ENCODE results near the gene TRIP10. TPM values are rescaled to one million over a fixed set of nuclear protein-coding genes. Genes with fewer than 3 reads are reported as not detected.
"Not testable (repeated sequence)": the region's sequence is repeated elsewhere in the genome, so short reads cannot be mapped to it uniquely, and the experiment has no call there.

The TRIP10 gene
- total RNA-seq, 2 experiments from 2014 or later: 29.8 to 31.3 TPM

DNA sequence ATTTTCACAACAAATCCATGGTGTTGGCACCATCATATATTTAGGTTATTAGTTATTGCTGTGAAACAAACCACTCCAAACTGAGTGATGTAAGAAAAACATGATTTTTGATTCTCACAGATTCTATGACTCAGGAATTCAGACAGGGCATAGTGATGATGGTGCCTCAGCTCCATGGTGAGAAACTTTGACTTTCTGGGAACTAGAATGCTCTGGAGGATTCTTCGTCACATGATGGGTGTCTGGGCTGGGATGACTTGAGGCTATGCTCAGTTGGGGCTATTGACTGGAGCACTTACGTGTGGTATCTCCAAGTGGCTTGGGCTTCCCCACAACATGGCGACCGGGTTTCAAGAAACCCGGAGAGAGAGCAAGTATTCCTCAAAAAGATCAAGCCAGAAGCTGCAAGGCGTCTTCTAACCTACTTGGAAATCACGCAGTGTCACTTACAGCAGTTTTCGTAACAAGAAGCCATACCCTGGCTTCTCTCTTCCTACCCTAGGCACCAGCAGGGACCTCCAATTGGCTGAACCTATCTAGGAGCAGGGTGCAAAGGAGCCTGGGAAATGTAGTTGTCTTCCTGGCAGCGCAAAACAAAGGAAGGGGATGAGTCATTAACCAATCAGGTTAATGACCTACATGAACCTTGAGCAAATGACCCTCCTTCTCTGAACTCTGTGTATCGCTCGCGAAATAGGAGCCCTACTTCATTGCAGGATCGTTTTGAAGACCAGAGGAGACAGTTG lies 55.4 kb downstream of the TRIP10 start:
- Mint-ChIP-seq H3K4me1 (peaks cover 73% of the 10 kb centered on the region), H3K36me3 (peaks cover 83% of the 10 kb centered on the region), H3K27ac (no peak overlapping the region), H3K9me3 (peaks cover 8% of the 10 kb centered on the region), H3K4me3 (no peak overlapping the region), H3K27me3 (no peaks in the 10 kb centered on the region)
- no peak for DNase-seq

DNA sequence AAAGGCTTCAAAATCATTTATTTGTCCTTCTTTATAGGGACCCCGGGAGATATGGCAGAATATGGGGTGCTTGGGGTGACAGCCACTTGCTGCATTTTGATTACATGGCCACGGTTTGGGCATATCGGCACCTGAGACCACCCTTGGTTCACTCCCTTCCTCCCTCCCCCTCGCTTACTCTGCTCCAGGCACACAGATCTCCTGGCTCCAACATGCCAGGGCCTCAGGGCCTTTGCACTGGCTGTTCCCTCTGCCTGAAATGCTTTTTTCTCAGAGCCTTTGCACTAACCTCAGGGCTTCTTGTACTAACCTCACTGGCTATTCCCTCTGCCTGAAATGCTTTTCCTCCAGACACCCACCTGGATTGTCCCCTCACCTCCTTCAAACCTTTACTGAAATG lies 56.8 kb downstream of the TRIP10 start:
- H3K36me3 Mint-ChIP-seq: peaks cover 78% of the 10 kb centered on the region
- no peak overlapping the region for H3K4me3 Mint-ChIP-seq
- H3K27ac Mint-ChIP-seq: no peak overlapping the region
- H3K9me3 Mint-ChIP-seq: peaks cover 8% of the 10 kb centered on the region
- no peak for DNase-seq
- H3K4me1 Mint-ChIP-seq: peaks cover 76% of the 10 kb centered on the region
- H3K27me3 Mint-ChIP-seq: no peaks in the 10 kb centered on the region

DNA sequence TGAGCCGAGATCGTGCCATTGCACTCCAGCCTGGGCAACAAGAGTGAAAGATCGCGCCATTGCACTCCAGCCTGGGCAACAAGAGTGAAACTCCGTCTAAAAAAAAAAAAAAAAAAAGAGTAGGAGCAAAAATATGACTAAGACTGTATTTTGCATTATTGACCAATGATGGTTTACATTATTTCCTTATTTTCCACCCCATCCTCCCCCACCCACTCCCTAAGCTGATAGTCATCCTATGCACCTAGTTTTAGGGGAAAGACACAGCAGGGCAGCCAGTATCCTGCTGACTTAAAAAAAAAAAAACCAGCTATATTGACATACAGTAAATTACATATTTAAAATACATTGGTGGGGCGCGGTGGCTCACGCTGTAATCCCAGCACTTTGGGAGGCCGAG lies 58.2 kb downstream of the TRIP10 start:
- H3K36me3 Mint-ChIP-seq: peaks cover 69% of the 10 kb centered on the region
- no peaks in the 10 kb centered on the region for H3K27me3 Mint-ChIP-seq
- H3K4me3 Mint-ChIP-seq: no peak overlapping the region
- peaks cover 8% of the 10 kb centered on the region for H3K9me3 Mint-ChIP-seq
- DNase-seq: no peak
- peak overlapping the region; percentile 16 for H3K27ac Mint-ChIP-seq
- H3K4me1 Mint-ChIP-seq: peaks cover 70% of the 10 kb centered on the region

DNA sequence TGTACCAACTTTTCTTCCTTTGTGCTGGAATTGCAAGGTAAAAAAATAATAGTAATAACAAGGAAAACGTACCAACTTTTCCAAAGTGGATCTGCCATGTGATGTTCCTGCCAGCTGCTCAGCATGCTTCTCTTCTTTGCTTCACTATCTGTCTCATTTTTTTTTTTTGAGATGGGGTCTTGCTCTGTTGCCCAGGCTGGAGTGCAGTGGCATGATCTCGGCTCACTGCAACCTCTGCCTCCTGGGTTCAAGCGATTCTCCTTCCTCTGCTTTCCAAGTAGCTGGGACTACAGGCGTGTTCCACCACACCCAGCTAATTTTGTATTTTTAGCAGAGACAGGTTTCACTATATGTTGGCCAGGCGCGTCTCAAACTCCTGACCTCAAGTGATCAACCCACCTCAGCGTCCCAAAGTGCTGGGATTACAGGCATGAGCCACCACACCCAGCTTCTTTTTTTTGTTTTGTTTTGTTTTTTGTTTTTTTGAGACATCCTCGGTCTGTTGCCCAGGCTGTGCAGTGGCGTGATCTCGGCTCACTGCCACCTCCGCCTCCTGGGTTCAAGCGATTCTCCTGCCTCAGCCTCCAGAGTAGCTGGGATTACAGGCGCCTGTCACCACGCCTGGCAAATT lies 60.8 kb downstream of the TRIP10 start:
- Mint-ChIP-seq H3K4me1 (peaks cover 67% of the 10 kb centered on the region), H3K4me3 (peak overlapping the region; percentile 93), H3K27ac (peak overlapping the region; percentile 100), H3K36me3 (peaks cover 53% of the 10 kb centered on the region)
- H3K27me3 Mint-ChIP-seq, H3K9me3 Mint-ChIP-seq, DNase-seq: not testable (repeated sequence)

DNA sequence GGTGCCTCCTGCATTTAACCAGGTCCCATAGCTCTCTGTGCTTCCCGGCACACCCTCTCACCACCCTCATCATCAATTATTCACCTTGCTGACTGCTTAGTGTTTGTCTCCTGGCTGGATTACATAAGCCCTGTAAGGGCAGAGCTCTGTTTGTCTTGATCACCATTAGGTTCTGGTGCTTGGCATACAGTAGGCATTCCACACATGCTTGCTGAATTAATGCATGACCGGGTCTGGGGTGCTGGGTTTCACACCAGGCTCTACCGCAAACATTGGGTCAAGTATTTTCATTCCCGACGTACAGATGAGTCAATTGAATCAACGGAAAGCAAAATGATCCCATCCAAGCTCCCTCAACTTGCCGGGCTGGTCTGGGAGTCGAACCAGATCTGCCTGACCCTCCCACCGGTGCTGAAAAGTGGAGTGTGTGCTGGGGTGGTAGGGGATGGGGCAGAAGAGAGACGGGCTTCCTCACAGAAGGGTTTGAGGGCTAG lies 61.6 kb downstream of the TRIP10 start:
- H3K36me3 Mint-ChIP-seq: peaks cover 48% of the 10 kb centered on the region
- no peaks in the 10 kb centered on the region for H3K27me3 Mint-ChIP-seq
- no peak for DNase-seq
- peak overlapping the region; percentile 100 for H3K27ac Mint-ChIP-seq
- peaks cover 66% of the 10 kb centered on the region for H3K4me1 Mint-ChIP-seq
- H3K4me3 Mint-ChIP-seq: peak overlapping the region; percentile 93
- no peaks in the 10 kb centered on the region for H3K9me3 Mint-ChIP-seq

Other genes starting within 250 kb of the TRIP10 start
- gene TUBB4A, start 237.4 kb upstream of the TRIP10 start, total RNA-seq: 1 to 10 TPM; 7.3 to 7.8 TPM
- 1 to 10 TPM; 2.3 to 2.5 TPM for gene TNFSF9, start 208.7 kb upstream of the TRIP10 start, total RNA-seq
- 10 to 100 TPM; 15.2 to 15.3 TPM for gene CD70, start 148.5 kb upstream of the TRIP10 start, total RNA-seq
- gene TNFSF14, start 69.5 kb upstream of the TRIP10 start, total RNA-seq: 10 to 100 TPM; 68.0 to 72.8 TPM
- under 1 TPM; 0.22 to 0.64 TPM for gene C3, start 19.0 kb upstream of the TRIP10 start, total RNA-seq
- gene GPR108, start 2.1 kb upstream of the TRIP10 start, total RNA-seq: 10 to 100 TPM; 56.0 to 62.9 TPM
- 10 to 100 TPM; 25.7 to 26.1 TPM for gene SH2D3A, start 27.8 kb downstream of the TRIP10 start, total RNA-seq
- gene VAV1, start 33.0 kb downstream of the TRIP10 start, total RNA-seq: 10 to 100 TPM; 65.2 to 65.7 TPM
- 1 to 10 TPM in 1 of 2 experiments, under 1 TPM in 1; 0.88 to 1.3 TPM for gene ADGRE1, start 147.9 kb downstream of the TRIP10 start, total RNA-seq

All from activated naive CD8-positive, alpha-beta T cell treated with anti-CD3 and anti-CD28 coated beads for 36 hours (primary cell).